GM21737 (cell line): ENCODE data around the gene SLC16A6.
"Not testable (repeated sequence)": the region's sequence is repeated elsewhere in the genome, so short reads cannot be mapped to it uniquely, and the experiment has no call there.

Source experiments
- ATAC-seq: cut with Tn5 transposase; IDR thresholded peaks from one replicate; pipeline ENCODE4 v1.9.1; 2021; ENCODE audit warnings: mild to moderate bottlenecking, moderate library complexity; ENCODE audit not compliant: unreplicated experiment

SLC16A6 gene

GRCh38 chr17:68314916-68315535, 24.1 kb upstream of the SLC16A6 start:
- no peak for ATAC-seq

- no peak for ATAC-seq
Observed at GRCh38 chr17:68310152-68310551, 19.2 kb upstream of the SLC16A6 start.

GRCh38 chr17:68309066-68309670, 18.2 kb upstream of the SLC16A6 start:
- not testable (repeated sequence) for ATAC-seq

GRCh38 chr17:68308486-68308885, 17.6 kb upstream of the SLC16A6 start:
- ATAC-seq: not testable (repeated sequence)

GRCh38 chr17:68307443-68307842, 16.5 kb upstream of the SLC16A6 start:
- no peak for ATAC-seq

- ATAC-seq: no peak
Observed at GRCh38 chr17:68306819-68307218, 15.9 kb upstream of the SLC16A6 start.

- no peak for ATAC-seq
Observed at GRCh38 chr17:68305142-68305541, 14.2 kb upstream of the SLC16A6 start.

GRCh38 chr17:68304706-68305105, 13.8 kb upstream of the SLC16A6 start:
- ATAC-seq: no peak

- ATAC-seq: no peak
Observed at GRCh38 chr17:68302666-68303065, 11.7 kb upstream of the SLC16A6 start.

- ATAC-seq: no peak
Observed at GRCh38 chr17:68302066-68302564, 11.2 kb upstream of the SLC16A6 start.

GRCh38 chr17:68301438-68301959, 10.6 kb upstream of the SLC16A6 start:
- no peak for ATAC-seq

GRCh38 chr17:68299817-68300216, 8.9 kb upstream of the SLC16A6 start:
- no peak for ATAC-seq

GRCh38 chr17:68298601-68299000, 7.7 kb upstream of the SLC16A6 start:
- ATAC-seq: no peak

- ATAC-seq: no peak
Observed at GRCh38 chr17:68297195-68297594, 6.3 kb upstream of the SLC16A6 start.

- no peak for ATAC-seq
Observed at GRCh38 chr17:68296217-68297191, 5.6 kb upstream of the SLC16A6 start.

GRCh38 chr17:68295086-68295485, 4.2 kb upstream of the SLC16A6 start:
- no peak for ATAC-seq

GRCh38 chr17:68294617-68295016, 3.7 kb upstream of the SLC16A6 start:
- ATAC-seq: no peak

GRCh38 chr17:68294196-68294555, 3.2 kb upstream of the SLC16A6 start:
- no peak for ATAC-seq

- ATAC-seq: no peak
Observed at GRCh38 chr17:68293490-68294195, 2.7 kb upstream of the SLC16A6 start.

GRCh38 chr17:68292689-68293040, 1.7 kb upstream of the SLC16A6 start:
- ATAC-seq: no peak
